ENCODE data around the gene LRWD1.

GRCh38 chr7:102454468-102454867 is 10.3 kb upstream of the LRWD1 start:
- TF ChIP-seq EZH2 (IDR thresholded peaks at IDR 0.05; ENCODE audit: borderline replicate concordance, low read depth, low read length, poor library complexity, severe bottlenecking): no peak
- TF ChIP-seq CTCF (conservative IDR thresholded peaks at IDR 0.05; ENCODE audit: low read depth, low read length): no peak

Measured in A673 (cell line).